ENCODE measurements around the gene RHAG.

The RHAG gene

GRCh38 chr6:49564552-49564951 is 72.1 kb downstream of the RHAG start:
- no peak for DNase-seq (ENCODE audit: low read depth in 3 of 3)

GRCh38 chr6:49563006-49563886 is 73.4 kb downstream of the RHAG start:
- no peak for DNase-seq (ENCODE audit: low read depth in 3 of 3)

- DNase-seq (ENCODE audit: low read depth in 3 of 3) = no peak
These were observed 78.4 kb downstream of the RHAG start for GRCh38 chr6:49558238-49558637.

- no peak for DNase-seq (ENCODE audit: low read depth in 3 of 3)
These were observed 79.5 kb downstream of the RHAG start for GRCh38 chr6:49557177-49557576.

- no peak for DNase-seq (ENCODE audit: low read depth in 3 of 3)
These were observed 80.2 kb downstream of the RHAG start for GRCh38 chr6:49556429-49556837.

GRCh38 chr6:49555951-49556350 is 80.7 kb downstream of the RHAG start:
- DNase-seq (ENCODE audit: low read depth in 3 of 3) = no peak

Data from stimulated activated CD4-positive, alpha-beta T cell treated with anti-CD3 and anti-CD28 coated beads, TNF-alpha, amount 100 ng/mL, for 24 hours (primary cell).